Fibroblast of peridontal ligament (primary cell): ENCODE results near the gene BCAR3.

Source experiments
- DNase-seq: peaks from one replicate; pipeline ENCODE4 v3.0.0-alpha.2; 2010; ENCODE audit errors: extremely low read depth

The BCAR3 gene

GRCh38 chr1:93681101-93681988 lies at the start of gene BCAR3:
TSS of gene BCAR3 (minus strand) at chr1:93681837. CDS start at chr1:93674930, 6,907 bp downstream.
- DNase-seq, result peak; percentile 58

GRCh38 chr1:93730621-93731020 lies 49.0 kb upstream of the BCAR3 start:
- no peak for DNase-seq

GRCh38 chr1:93729906-93730305 lies 48.3 kb upstream of the BCAR3 start:
- no peak for DNase-seq

GRCh38 chr1:93729502-93729901 lies 47.9 kb upstream of the BCAR3 start:
- no peak for DNase-seq

GRCh38 chr1:93728480-93729131 lies 47.0 kb upstream of the BCAR3 start:
- no peak for DNase-seq

GRCh38 chr1:93723733-93724270 lies 42.2 kb upstream of the BCAR3 start:
- no peak for DNase-seq

- no peak for DNase-seq
Measured at GRCh38 chr1:93723110-93723509, 41.5 kb upstream of the BCAR3 start.

- DNase-seq, result peak; percentile 42
Measured at GRCh38 chr1:93722081-93723031, 40.7 kb upstream of the BCAR3 start.

- no peak for DNase-seq
Measured at GRCh38 chr1:93720956-93721626, 39.5 kb upstream of the BCAR3 start.

- no peak for DNase-seq
Measured at GRCh38 chr1:93717640-93718039, 36.0 kb upstream of the BCAR3 start.

- no peak for DNase-seq
Measured at GRCh38 chr1:93716941-93717368, 35.3 kb upstream of the BCAR3 start.

- DNase-seq, result no peak
Measured at GRCh38 chr1:93716163-93716562, 34.5 kb upstream of the BCAR3 start.

GRCh38 chr1:93715529-93716126 lies 34.0 kb upstream of the BCAR3 start:
- no peak for DNase-seq

- DNase-seq, result no peak
Measured at GRCh38 chr1:93714356-93714755, 32.7 kb upstream of the BCAR3 start.

GRCh38 chr1:93713341-93713740 lies 31.7 kb upstream of the BCAR3 start:
- DNase-seq, result peak; percentile 66

GRCh38 chr1:93712741-93713140 lies 31.1 kb upstream of the BCAR3 start:
- DNase-seq, result no peak

GRCh38 chr1:93710499-93711453 lies 29.1 kb upstream of the BCAR3 start:
- DNase-seq, result no peak

- no peak for DNase-seq
Measured at GRCh38 chr1:93708734-93709481, 27.3 kb upstream of the BCAR3 start.

GRCh38 chr1:93707956-93708355 lies 26.3 kb upstream of the BCAR3 start:
- no peak for DNase-seq
